Hepatocyte (in vitro differentiated cells): Measurements from ENCODE around the gene TRPC1. TPM values are rescaled to one million over a fixed set of nuclear protein-coding genes. Genes with fewer than 3 reads are reported as not detected.

Experiments used
- DNase-seq: peaks from one replicate; pipeline ENCODE4 v3.0.0-alpha.2; 2016; ENCODE audit warnings: low spot score
- H2AFZ ChIP-seq: fragments of 200-600 bp; sonication (generic); 2 replicates; pipeline ENCODE4 v1.6.0; 2016; ENCODE audit warnings: antibody characterized with exemption, mild to moderate bottlenecking
- H3K27ac ChIP-seq: fragments of 200-600 bp; sonication (generic); 2 replicates; pipeline ENCODE4 v1.5.1; 2016; ENCODE audit warnings: mild to moderate bottlenecking
- H3K27me3 ChIP-seq: fragments of 200-600 bp; sonication (generic); 2 replicates; pipeline ENCODE4 v1.6.1; 2016
- H3K36me3 ChIP-seq: fragments of 200-600 bp; sonication (generic); replicated peaks from 2 replicates; pipeline ENCODE4 v1.5.1; 2016; ENCODE audit warnings: low read depth; ENCODE audit not compliant: insufficient read depth
- H3K4me1 ChIP-seq: fragments of 200-600 bp; sonication (generic); 2 replicates; pipeline ENCODE4 v1.5.1; 2016; ENCODE audit warnings: mild to moderate bottlenecking, moderate library complexity; ENCODE audit not compliant: insufficient read depth
- H3K4me2 ChIP-seq: fragments of 200-600 bp; sonication (generic); 2 replicates; pipeline ENCODE4 v1.6.0; 2016
- H3K4me3 ChIP-seq: fragments of 200-600 bp; sonication (generic); 2 replicates; pipeline ENCODE4 v1.5.1; 2016; ENCODE audit warnings: mild to moderate bottlenecking
- H3K79me2 ChIP-seq: fragments of 200-600 bp; sonication (generic); 2 replicates; pipeline ENCODE4 v1.6.0; 2017; ENCODE audit warnings: mild to moderate bottlenecking
- H3K9me2 ChIP-seq: fragments of 200-600 bp; sonication (generic); replicated peaks from 2 replicates; pipeline ENCODE4 v1.6.0; 2017; ENCODE audit warnings: mild to moderate bottlenecking; ENCODE audit not compliant: insufficient read depth
- H3K9me3 ChIP-seq: fragments of 200-600 bp; sonication (generic); 2 replicates; pipeline ENCODE4 v1.5.1; 2016; ENCODE audit warnings: low read depth, mild to moderate bottlenecking
- H4K20me1 ChIP-seq: fragments of 200-600 bp; sonication (generic); 2 replicates; pipeline ENCODE4 v1.6.0; 2016; ENCODE audit warnings: mild to moderate bottlenecking; ENCODE audit not compliant: insufficient read depth, poor library complexity, severe bottlenecking
- CTCF ChIP-seq: fragments of 200-600 bp; sonication (generic); IDR thresholded peaks from 2 replicates; pipeline ENCODE4 v1.5.1; 2016; ENCODE audit warnings: antibody characterized with exemption, mild to moderate bottlenecking; ENCODE audit not compliant: poor library complexity
- EZH2 ChIP-seq: fragments of 200-600 bp; sonication (generic); IDR thresholded peaks from 2 replicates; pipeline ENCODE4 v1.6.1; 2016; ENCODE audit warnings: antibody characterized with exemption, mild to moderate bottlenecking, borderline replicate concordance
- EZH2phosphoT487 ChIP-seq: fragments of 200-600 bp; sonication (generic); IDR thresholded peaks from one replicate; pipeline ENCODE4 v1.6.1; 2018; ENCODE audit warnings: antibody characterized with exemption, mild to moderate bottlenecking, low read depth, moderate library complexity; ENCODE audit not compliant: unreplicated experiment, severe bottlenecking
- WGBS: methylation state at CpG from one replicate; pipeline ENCODE4 v1.1.6; 2016; ENCODE audit warnings: low lambda C conversion rate; ENCODE audit errors: missing lambda C conversion rate; 5-methylcytosine and 5-hydroxymethylcytosine counted together
- polyA plus RNA-seq: library from polyadenylated mRNA; unstranded; fragments of >200 nt; fragmentation: Nextera tagmentation; extraction: Ambion mirVana; gene quantifications from 2 replicates; pipeline ENCODE4 v1.2.1, GENCODE V29; 2016
- total RNA-seq: library from RNA; depleted of rRNA; stranded (reverse); fragments of >200 nt; gene quantifications from 2 replicates; pipeline ENCODE4 v1.2.3, GENCODE V29; 2014

Gene TRPC1
- total and polyA plus RNA-seq, 2 experiments from 2014 or later: 3.3 to 12.6 TPM

GRCh38 chr3:142844339-142844977 lies 120.6 kb downstream of the TRPC1 start:
- 62% methylated on average over 4 of the region's 4 CpGs for WGBS
- Histone ChIP-seq H3K4me3 (no peak overlapping the region), H3K27ac (no peak overlapping the region), H3K27me3 (no peaks in the 10 kb centered on the region), H3K79me2 (no peaks in the 10 kb centered on the region), H4K20me1 (no peaks in the 10 kb centered on the region), H3K4me1 (no peaks in the 10 kb centered on the region), H3K9me2 (no peaks in the 10 kb centered on the region), H2AFZ (no peak overlapping the region), H3K36me3 (no peaks in the 10 kb centered on the region), H3K9me3 (no peaks in the 10 kb centered on the region), H3K4me2 (no peak overlapping the region)
- peak; percentile 46 for DNase-seq
- TF ChIP-seq EZH2 (no peak), CTCF (peak; percentile 40)

- no peaks in the 10 kb centered on the region for H3K27me3 ChIP-seq
- WGBS: 69% methylated on average over 2 of the region's 2 CpGs
- H3K9me3 ChIP-seq: no peaks in the 10 kb centered on the region
- H3K4me1 ChIP-seq: no peaks in the 10 kb centered on the region
- no peak overlapping the region for H3K4me2 ChIP-seq
- no peaks in the 10 kb centered on the region for H3K36me3 ChIP-seq
- no peaks in the 10 kb centered on the region for H3K9me2 ChIP-seq
- H3K79me2 ChIP-seq: no peaks in the 10 kb centered on the region
- no peak overlapping the region for H3K27ac ChIP-seq
- H4K20me1 ChIP-seq: no peaks in the 10 kb centered on the region
- H2AFZ ChIP-seq: no peak overlapping the region
- H3K4me3 ChIP-seq: no peak overlapping the region
- TF ChIP-seq EZH2phosphoT487 (no peak), EZH2 (no peak), CTCF (no peak)
- DNase-seq: no peak
These were observed 123.1 kb downstream of the TRPC1 start for GRCh38 chr3:142846779-142847577.

GRCh38 chr3:142849148-142849547 lies 125.3 kb downstream of the TRPC1 start:
- 98% methylated on average over 3 of the region's 3 CpGs for WGBS
- no peaks in the 10 kb centered on the region for H3K79me2 ChIP-seq
- no peaks in the 10 kb centered on the region for H4K20me1 ChIP-seq
- H3K9me3 ChIP-seq: no peaks in the 10 kb centered on the region
- H3K9me2 ChIP-seq: no peaks in the 10 kb centered on the region
- no peak overlapping the region for H2AFZ ChIP-seq
- no peak overlapping the region for H3K4me2 ChIP-seq
- H3K4me1 ChIP-seq: no peaks in the 10 kb centered on the region
- no peak for TF ChIP-seq EZH2phosphoT487
- H3K27ac ChIP-seq: no peak overlapping the region
- no peaks in the 10 kb centered on the region for H3K36me3 ChIP-seq
- no peaks in the 10 kb centered on the region for H3K27me3 ChIP-seq
- H3K4me3 ChIP-seq: no peak overlapping the region
- DNase-seq: no peak

- no peaks in the 10 kb centered on the region for H3K4me1 ChIP-seq
- no peaks in the 10 kb centered on the region for H3K36me3 ChIP-seq
- no peak overlapping the region for H3K4me3 ChIP-seq
- peak; percentile 21 for DNase-seq
- WGBS: 39% methylated on average over 2 of the region's 2 CpGs
- no peak for TF ChIP-seq EZH2phosphoT487
- TF ChIP-seq CTCF: no peak
- TF ChIP-seq EZH2: no peak
- no peaks in the 10 kb centered on the region for H4K20me1 ChIP-seq
- no peaks in the 10 kb centered on the region for H3K27me3 ChIP-seq
- H3K27ac ChIP-seq: peak overlapping the region; percentile 15
- H3K9me3 ChIP-seq: no peaks in the 10 kb centered on the region
- H3K79me2 ChIP-seq: no peaks in the 10 kb centered on the region
- H2AFZ ChIP-seq: no peak overlapping the region
- H3K4me2 ChIP-seq: no peak overlapping the region
- no peaks in the 10 kb centered on the region for H3K9me2 ChIP-seq
These were observed 126.7 kb downstream of the TRPC1 start for GRCh38 chr3:142850395-142851023.
